ENCODE measurements around the gene CDK5R1. TPM values are rescaled to one million over a fixed set of nuclear protein-coding genes. Genes with fewer than 3 reads are reported as not detected.

CDK5R1 gene
- total and polyA plus RNA-seq, 2 donors (not counting 1 experiment from before 2014, with no cell fraction given) = 0.33 to 0.56 TPM

GRCh38 chr17:32513579-32513978, 26.8 kb downstream of the CDK5R1 start:
- Histone ChIP-seq H3K79me2 (ENCODE audit: control insufficient read depth, insufficient read depth, low read length) (no peaks in the 10 kb centered on the region), H3K4me2 (ENCODE audit: extremely low read depth, insufficient read depth, low read length) (no peak overlapping the region), H3K4me1 (ENCODE audit: control insufficient read depth, extremely low read depth, insufficient read depth, low read length) (no peaks in the 10 kb centered on the region), H4K20me1 (ENCODE audit: control insufficient read depth, extremely low read depth, insufficient read depth, low read length) (no peaks in the 10 kb centered on the region), H3K27me3 (ENCODE audit: control insufficient read depth, insufficient read depth, low read length) (no peaks in the 10 kb centered on the region), H2AFZ (ENCODE audit: low read length) (no peak overlapping the region), H3K9ac (ENCODE audit: insufficient read depth, low read length) (no peak overlapping the region), H3K9me3 (ENCODE audit: control insufficient read depth, insufficient read depth, low read depth, low read length) (no peaks in the 10 kb centered on the region), H3K27ac (ENCODE audit: insufficient read depth, low read length) (no peak overlapping the region), H3K4me3 (replicated peaks in 1 of 4; ENCODE audit: control extremely low read depth in 1 of 4, insufficient read depth in 1 of 4, low read depth in 3 of 4, low read length in 4 of 4) (no peak overlapping the region), H3K36me3 (ENCODE audit: control insufficient read depth, insufficient read depth, low read length) (no peaks in the 10 kb centered on the region)
- DNase-seq (ENCODE audit: low read depth in 2 of 2) = no peak
- TF ChIP-seq CTCF (conservative IDR thresholded peaks at IDR 0.05 in 1 of 2, IDR thresholded peaks at IDR 0.05 in 1 of 2; ENCODE audit: low read depth in 1 of 2, low read length in 2 of 2) = no peak
- TF ChIP-seq EZH2 (IDR thresholded peaks at IDR 0.05; ENCODE audit: low read length, missing control alignments) = no peak

GRCh38 chr17:32514606-32515005, 27.8 kb downstream of the CDK5R1 start:
- Histone ChIP-seq H3K79me2 (ENCODE audit: control insufficient read depth, insufficient read depth, low read length) (no peaks in the 10 kb centered on the region), H2AFZ (ENCODE audit: low read length) (no peak overlapping the region), H3K4me1 (ENCODE audit: control insufficient read depth, extremely low read depth, insufficient read depth, low read length) (no peaks in the 10 kb centered on the region), H3K4me3 (replicated peaks in 1 of 4; ENCODE audit: control extremely low read depth in 1 of 4, insufficient read depth in 1 of 4, low read depth in 3 of 4, low read length in 4 of 4) (no peak overlapping the region), H3K9ac (ENCODE audit: insufficient read depth, low read length) (no peak overlapping the region), H3K27me3 (ENCODE audit: control insufficient read depth, insufficient read depth, low read length) (no peaks in the 10 kb centered on the region), H4K20me1 (ENCODE audit: control insufficient read depth, extremely low read depth, insufficient read depth, low read length) (no peaks in the 10 kb centered on the region), H3K9me3 (ENCODE audit: control insufficient read depth, insufficient read depth, low read depth, low read length) (no peaks in the 10 kb centered on the region), H3K4me2 (ENCODE audit: extremely low read depth, insufficient read depth, low read length) (no peak overlapping the region), H3K36me3 (ENCODE audit: control insufficient read depth, insufficient read depth, low read length) (no peaks in the 10 kb centered on the region), H3K27ac (ENCODE audit: insufficient read depth, low read length) (no peak overlapping the region)
- DNase-seq (ENCODE audit: low read depth in 2 of 2) = no peak
- TF ChIP-seq CTCF (conservative IDR thresholded peaks at IDR 0.05 in 1 of 2, IDR thresholded peaks at IDR 0.05 in 1 of 2; ENCODE audit: low read depth in 1 of 2, low read length in 2 of 2) (no peak), EZH2 (IDR thresholded peaks at IDR 0.05; ENCODE audit: low read length, missing control alignments) (no peak)

GRCh38 chr17:32515677-32516383, 29.0 kb downstream of the CDK5R1 start:
- Histone ChIP-seq H3K27ac (ENCODE audit: insufficient read depth, low read length) (no peak overlapping the region), H3K4me2 (ENCODE audit: extremely low read depth, insufficient read depth, low read length) (no peak overlapping the region)
- no peak for DNase-seq (ENCODE audit: low read depth in 2 of 2)

More at GRCh38 chr17:32515677-32516383, 29.0 kb downstream of the CDK5R1 start:
- no peak overlapping the region for H3K9ac ChIP-seq (ENCODE audit: insufficient read depth, low read length)
- no peaks in the 10 kb centered on the region for H3K79me2 ChIP-seq (ENCODE audit: control insufficient read depth, insufficient read depth, low read length)
- no peaks in the 10 kb centered on the region for H4K20me1 ChIP-seq (ENCODE audit: control insufficient read depth, extremely low read depth, insufficient read depth, low read length)
- H3K4me3 ChIP-seq (replicated peaks in 1 of 4; ENCODE audit: control extremely low read depth in 1 of 4, insufficient read depth in 1 of 4, low read depth in 3 of 4, low read length in 4 of 4) = no peak overlapping the region
- H3K36me3 ChIP-seq (ENCODE audit: control insufficient read depth, insufficient read depth, low read length) = no peaks in the 10 kb centered on the region
- TF ChIP-seq CTCF (conservative IDR thresholded peaks at IDR 0.05 in 1 of 2, IDR thresholded peaks at IDR 0.05 in 1 of 2; ENCODE audit: low read depth in 1 of 2, low read length in 2 of 2) (no peak), EZH2 (IDR thresholded peaks at IDR 0.05; ENCODE audit: low read length, missing control alignments) (no peak)
- peaks cover 5% of the 10 kb centered on the region for H3K4me1 ChIP-seq (ENCODE audit: control insufficient read depth, extremely low read depth, insufficient read depth, low read length)
- no peak overlapping the region for H2AFZ ChIP-seq (ENCODE audit: low read length)
- no peaks in the 10 kb centered on the region for H3K27me3 ChIP-seq (ENCODE audit: control insufficient read depth, insufficient read depth, low read length)
- no peaks in the 10 kb centered on the region for H3K9me3 ChIP-seq (ENCODE audit: control insufficient read depth, insufficient read depth, low read depth, low read length)

Data from fibroblast of lung (primary cell).